Panc1 (cell line): ENCODE results near the gene RETREG1.

Source experiments
- CTCF ChIP-seq: fragments of 450-650 bp; IDR thresholded peaks from 2 replicates; pipeline ENCODE4 v1.5.1; 2017; ENCODE audit warnings: mild to moderate bottlenecking
- REST ChIP-seq, 2 experiments: IDR thresholded peaks; 2 replicates each; pipeline ENCODE4 v1.6.1; 2011 to 2012; ENCODE audit warnings: low read depth in 2 of 2, control low read depth in 1 of 2, low read length in 1 of 2, mild to moderate bottlenecking in 1 of 2, moderate library complexity in 1 of 2; ENCODE audit not compliant: insufficient read depth in 1 of 2

- TF ChIP-seq REST (IDR thresholded peaks at IDR 0.05; ENCODE audit: insufficient read depth in 1 of 2, low read depth in 2 of 2, low read length in 1 of 2) (no peak), CTCF (no peak)
These were observed 166.6 kb downstream of the RETREG1 start for GRCh38 chr5:16450163-16450562.
